IPS-NIHi7 (cell line): ENCODE data around the gene STARD3.

ENCODE experiments used
- DNase-seq: peaks from one replicate; pipeline ENCODE4 v3.0.0; 2012; ENCODE audit warnings: mixed read lengths; ENCODE audit errors: extremely low spot score

STARD3 gene

GRCh38 chr17:39621523-39622379 is 15.2 kb upstream of the STARD3 start:
- peak; percentile 84 for DNase-seq

- no peak for DNase-seq
These were observed 14.5 kb upstream of the STARD3 start for GRCh38 chr17:39622380-39623006.

- peak; percentile 80 for DNase-seq
These were observed 13.5 kb upstream of the STARD3 start for GRCh38 chr17:39623356-39623950.

GRCh38 chr17:39624313-39624712 is 12.6 kb upstream of the STARD3 start:
- no peak for DNase-seq

GRCh38 chr17:39625198-39625785 is 11.7 kb upstream of the STARD3 start:
- DNase-seq = no peak

- no peak for DNase-seq
These were observed 10.5 kb upstream of the STARD3 start, which contains the start of gene PPP1R1B for GRCh38 chr17:39626171-39627046. Gene PPP1R1B (plus strand): TSS chr17:39626952. CDS start chr17:39627393, 441 bp downstream.

- no peak for DNase-seq
These were observed 9.8 kb upstream of the STARD3 start for GRCh38 chr17:39627047-39627711.

- no peak for DNase-seq
These were observed 9.0 kb upstream of the STARD3 start for GRCh38 chr17:39627712-39628516.

- DNase-seq = no peak
These were observed 8.1 kb upstream of the STARD3 start for GRCh38 chr17:39628655-39629493.

- DNase-seq = no peak
These were observed 7.5 kb upstream of the STARD3 start for GRCh38 chr17:39629494-39629880.

GRCh38 chr17:39629898-39630297 is 7.0 kb upstream of the STARD3 start:
- no peak for DNase-seq

- peak; percentile 78 for DNase-seq
These were observed 5.5 kb upstream of the STARD3 start for GRCh38 chr17:39631403-39631802.

GRCh38 chr17:39632153-39632941 is 4.6 kb upstream of the STARD3 start:
- DNase-seq = no peak

- no peak for DNase-seq
These were observed 3.3 kb upstream of the STARD3 start for GRCh38 chr17:39633570-39634183.

- peak; percentile 45 for DNase-seq
These were observed 2.5 kb upstream of the STARD3 start for GRCh38 chr17:39634384-39634871.

GRCh38 chr17:39635614-39636176 is 1.2 kb upstream of the STARD3 start:
- DNase-seq = no peak

GRCh38 chr17:39636587-39636926 is 387 bp upstream of the STARD3 start:
- DNase-seq = no peak
